Measurements from ENCODE around the gene PPCDC.

The PPCDC gene

DNA sequence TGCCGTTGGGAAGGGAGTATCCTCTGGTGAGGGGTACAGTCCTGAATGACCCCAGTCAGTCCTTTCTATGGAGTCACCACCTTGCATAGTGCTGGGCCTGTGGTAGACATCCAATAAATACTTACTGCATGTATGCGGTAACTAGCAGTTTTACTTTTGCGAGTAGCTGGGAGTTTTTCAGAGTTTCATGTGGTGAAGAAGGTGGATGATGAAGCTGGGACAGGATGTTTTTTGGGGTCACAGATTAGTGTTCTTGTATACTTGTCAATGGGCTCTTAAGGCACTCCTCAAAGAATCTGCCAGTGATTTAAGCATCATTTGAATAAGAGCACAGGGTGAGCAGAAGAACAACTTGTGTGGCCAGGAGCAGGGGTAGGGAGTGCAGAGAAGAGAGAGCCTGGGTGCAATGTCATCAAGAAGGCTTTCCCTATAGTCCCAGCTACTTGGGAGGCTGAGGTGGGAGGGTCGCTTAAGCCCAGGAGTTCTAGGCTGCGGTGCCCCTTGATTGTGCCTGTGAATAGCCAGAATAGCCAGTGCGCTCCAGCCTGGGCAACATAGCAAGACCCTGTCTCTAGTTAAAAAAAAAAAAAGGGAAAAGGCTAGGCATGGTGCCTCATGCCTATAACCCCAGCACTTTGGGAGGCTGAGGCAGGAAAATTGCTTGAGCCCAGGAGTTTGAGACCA lies 22.1 kb downstream of the PPCDC start:
- no peak for DNase-seq

GRCh38 chr15:75048394-75048793 lies 25.0 kb downstream of the PPCDC start:
- no peak for DNase-seq

DNA sequence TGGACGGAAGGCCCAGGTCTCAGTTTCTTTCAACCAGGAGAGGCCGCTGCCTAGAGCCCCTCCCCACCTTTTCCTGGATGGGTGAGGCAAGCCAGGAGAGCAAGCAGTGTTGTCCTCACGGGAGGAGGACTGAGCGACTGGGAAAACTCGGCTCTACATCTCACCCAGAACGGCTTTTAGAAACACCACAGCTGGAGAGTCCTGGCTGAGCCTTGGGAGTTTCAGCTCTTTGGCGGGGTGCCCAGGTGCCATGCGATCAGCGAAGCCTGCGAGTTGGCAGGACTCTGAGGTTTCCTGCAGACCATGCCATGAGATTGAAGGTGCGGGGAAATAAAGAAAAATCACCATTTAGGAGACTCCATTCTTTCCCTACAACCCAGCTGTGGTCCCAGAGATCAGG lies 26.0 kb downstream of the PPCDC start:
- DNase-seq: no peak

DNA sequence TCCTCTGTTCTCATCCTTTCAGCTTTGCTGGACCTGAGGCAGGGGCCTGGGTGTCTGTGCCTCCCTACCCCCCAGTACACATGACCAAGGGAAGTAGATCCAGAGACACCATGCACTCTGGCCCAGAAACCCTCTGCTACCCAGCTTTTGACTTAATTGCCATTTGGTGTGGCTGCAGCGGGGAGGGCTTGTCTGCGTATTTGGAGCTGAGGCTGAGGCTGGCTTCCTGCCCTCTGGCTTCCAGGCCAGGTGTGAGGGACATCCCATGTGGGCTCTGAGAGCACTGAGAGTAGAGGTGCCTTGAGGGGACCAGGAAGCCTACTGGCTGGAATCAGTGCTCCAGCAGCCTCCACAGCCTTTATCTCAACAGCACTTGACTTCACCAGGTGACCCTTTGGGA lies 26.9 kb downstream of the PPCDC start:
- DNase-seq: no peak

DNA sequence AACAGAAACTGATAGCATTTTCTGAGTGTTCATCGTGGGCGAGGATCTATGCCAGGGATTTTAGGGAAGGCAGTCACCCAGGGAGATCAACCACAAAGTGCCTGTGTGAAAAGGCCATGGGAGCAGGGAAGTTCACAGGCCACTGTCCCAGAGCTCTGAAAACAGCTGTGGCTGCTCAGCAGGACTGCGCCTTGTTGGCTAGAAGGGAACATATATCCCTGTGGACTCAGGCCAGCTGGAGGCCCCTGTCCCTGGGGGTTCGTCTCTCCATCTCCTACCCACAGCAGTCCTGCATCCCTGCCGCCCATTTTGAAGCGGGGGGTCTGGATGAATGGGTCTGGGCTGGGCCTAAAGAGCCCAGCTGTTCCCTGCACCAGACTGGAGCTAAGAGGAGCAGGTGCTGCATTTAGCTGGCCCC lies 27.8 kb downstream of the PPCDC start:
- DNase-seq: no peak

- no peak for DNase-seq
These were observed 28.3 kb downstream of the PPCDC start for GRCh38 chr15:75051711-75052110.

DNA sequence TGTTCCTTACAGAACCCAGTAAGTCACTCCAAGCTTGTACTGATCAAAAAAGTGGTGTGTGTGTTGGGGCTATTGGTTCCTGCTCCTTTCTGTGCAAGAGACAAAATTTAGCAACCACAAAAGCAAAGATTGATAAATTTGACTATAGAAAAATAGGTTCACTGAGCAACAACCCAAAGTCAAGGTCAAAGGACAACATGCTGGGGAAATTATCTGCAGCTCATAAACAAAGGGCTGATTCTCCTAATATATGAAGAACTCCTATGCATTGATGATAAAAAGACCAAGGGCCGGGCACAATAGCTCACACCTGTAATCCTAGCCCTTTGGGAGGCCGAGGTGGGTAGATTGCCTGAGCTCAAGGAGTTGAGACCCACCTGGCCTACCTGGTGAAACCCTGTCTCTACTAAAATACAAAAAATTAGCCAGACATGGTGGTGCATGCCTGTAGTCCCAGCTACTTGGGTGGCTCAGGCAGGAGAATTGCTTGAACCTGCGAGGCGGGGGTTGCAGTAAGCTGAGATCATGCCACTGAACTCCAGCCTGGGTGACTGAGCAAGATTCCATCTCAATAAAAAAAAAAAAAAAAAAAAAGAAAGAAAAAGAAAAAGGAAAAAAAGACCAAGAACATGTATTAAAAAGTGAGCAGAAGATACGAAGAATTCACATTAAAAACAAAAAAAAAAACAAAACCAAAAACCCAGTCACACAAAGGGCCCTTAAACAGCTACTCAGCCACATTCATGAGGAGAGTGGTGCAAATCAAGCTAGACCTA lies 29.8 kb downstream of the PPCDC start:
- DNase-seq: no peak

DNA sequence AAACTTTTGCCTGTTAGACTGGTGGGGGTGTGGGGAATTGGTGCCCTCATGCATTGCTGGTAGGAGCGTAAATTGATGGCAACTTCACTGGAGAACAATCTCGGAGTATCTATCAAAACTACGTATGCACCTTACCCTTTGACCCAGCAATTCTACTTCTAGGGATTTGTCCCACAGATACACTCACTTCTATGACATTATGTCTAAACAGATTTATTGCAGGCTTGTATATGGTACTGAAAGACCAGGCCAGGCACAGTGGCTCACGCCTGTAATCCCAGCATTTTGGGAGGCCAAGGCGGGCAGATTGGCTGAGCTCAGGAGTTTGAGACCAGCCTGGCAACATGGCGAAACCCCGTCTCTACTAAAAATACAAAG lies 30.3 kb downstream of the PPCDC start:
- no peak for DNase-seq

DNA sequence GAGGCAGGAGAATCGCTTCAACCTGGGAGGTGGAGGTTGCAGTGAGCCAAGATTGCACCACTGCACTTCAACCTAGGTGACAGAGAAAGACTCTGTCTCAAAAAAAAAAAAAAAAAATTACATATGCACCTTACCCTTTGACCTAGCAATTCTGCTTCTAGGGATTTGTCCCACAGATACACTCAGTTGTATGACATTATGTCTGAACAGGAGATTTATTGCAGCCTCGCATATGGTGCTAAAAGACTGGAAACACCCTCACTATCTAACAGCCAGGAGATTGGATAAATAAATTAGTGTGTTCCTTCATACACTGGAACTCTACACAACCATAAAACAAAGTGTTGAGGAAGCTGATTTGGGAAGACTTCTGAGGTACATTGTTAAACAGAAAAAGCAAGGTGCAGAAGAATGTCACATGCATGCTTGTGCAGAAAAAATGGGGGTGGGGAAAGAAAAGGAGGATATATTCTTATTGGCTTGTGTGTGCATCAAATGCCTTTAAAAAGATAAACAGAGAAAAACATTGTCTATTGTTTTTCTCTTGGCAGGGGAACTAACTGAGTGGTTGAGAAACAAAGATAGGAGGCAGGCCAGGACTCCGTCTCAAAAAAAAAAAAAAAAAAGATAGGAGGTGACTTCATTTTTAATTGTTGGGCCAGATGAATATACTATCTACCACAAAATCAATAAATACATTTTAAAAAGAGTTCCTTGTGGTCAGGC lies 30.9 kb downstream of the PPCDC start:
- no peak for DNase-seq

DNA sequence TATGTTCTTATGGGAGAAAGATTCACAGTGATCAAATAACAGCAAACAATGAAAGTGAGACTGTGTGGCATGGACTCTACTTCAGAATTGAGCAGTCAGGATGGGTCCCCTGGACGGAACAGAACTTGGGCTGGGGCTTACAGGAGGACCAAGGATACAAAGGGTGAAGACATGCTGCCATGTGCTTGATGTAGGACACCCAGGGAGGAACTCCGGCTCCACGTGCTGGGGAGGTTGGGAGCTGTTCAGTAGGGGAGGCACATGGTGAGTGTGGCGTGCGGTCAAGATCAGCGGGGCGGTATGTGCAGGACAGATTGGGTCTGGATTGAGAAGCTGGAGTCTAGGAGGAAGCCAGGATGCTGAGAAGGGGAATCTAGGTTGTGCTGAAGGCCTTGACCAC lies 32.6 kb downstream of the PPCDC start:
- DNase-seq: no peak

- DNase-seq: no peak
These were observed 34.9 kb downstream of the PPCDC start for GRCh38 chr15:75058127-75058905.

- no peak for DNase-seq
These were observed 36.2 kb downstream of the PPCDC start for GRCh38 chr15:75059607-75060006.

- DNase-seq: no peak
These were observed 37.9 kb downstream of the PPCDC start for GRCh38 chr15:75061272-75061671.

- no peak for DNase-seq
These were observed 39.3 kb downstream of the PPCDC start for GRCh38 chr15:75062706-75063105.

- DNase-seq: no peak
These were observed 39.9 kb downstream of the PPCDC start for GRCh38 chr15:75063338-75063737.

GRCh38 chr15:75063889-75064288 lies 40.5 kb downstream of the PPCDC start:
- DNase-seq: no peak

- no peak for DNase-seq
These were observed 41.5 kb downstream of the PPCDC start for GRCh38 chr15:75064846-75065245.

DNA sequence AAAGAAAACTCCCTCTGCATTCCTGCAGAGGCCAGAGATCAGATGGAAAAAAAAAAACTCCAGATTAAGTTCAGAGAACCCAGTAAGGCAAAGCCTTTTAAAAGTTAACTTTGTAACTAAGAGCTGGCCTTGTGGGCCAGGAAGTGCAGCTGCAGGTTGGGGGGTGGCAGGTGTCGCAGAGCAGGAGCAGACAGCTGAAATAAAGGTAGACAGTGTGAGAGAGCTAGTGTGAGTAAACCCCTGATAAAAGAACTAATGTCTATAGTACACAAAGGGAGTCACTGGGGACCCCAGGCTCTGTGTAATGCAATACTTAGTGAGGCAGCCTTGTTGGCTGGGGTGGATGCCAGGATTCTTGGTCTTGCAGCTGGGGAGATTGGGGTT lies 42.1 kb downstream of the PPCDC start:
- DNase-seq: no peak

DNA sequence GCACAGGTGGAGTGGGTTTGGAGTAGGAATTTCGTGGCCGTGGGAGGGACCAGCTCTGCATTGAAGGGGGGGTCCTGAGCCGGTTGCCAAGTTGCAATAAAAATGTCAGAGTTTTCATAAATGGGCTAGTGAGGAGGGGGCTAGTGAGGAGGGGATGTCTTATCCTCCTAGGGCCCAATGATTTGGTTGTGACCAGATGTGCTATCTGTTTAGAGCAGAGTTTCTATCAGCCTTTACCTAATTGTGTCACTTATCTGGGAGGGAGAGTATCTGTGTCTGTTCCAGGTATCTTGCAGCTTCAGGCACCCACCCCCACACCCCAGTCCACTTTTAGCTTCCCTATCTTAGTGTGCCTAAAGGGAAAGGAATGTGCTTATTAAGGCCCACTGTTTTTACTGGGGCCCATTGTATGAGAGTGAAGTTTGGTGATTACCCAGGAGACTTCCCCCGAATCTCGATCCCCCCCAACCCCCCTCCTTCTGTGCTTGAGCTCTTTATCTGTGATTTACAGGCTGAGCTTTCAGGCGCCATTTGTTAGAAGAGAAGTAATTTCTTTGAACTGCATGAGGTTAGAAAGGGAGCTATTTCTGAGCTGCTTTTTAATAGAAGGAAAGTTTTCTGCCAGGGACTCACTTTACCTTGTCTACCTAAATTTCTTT lies 42.6 kb downstream of the PPCDC start:
- no peak for DNase-seq

DNA sequence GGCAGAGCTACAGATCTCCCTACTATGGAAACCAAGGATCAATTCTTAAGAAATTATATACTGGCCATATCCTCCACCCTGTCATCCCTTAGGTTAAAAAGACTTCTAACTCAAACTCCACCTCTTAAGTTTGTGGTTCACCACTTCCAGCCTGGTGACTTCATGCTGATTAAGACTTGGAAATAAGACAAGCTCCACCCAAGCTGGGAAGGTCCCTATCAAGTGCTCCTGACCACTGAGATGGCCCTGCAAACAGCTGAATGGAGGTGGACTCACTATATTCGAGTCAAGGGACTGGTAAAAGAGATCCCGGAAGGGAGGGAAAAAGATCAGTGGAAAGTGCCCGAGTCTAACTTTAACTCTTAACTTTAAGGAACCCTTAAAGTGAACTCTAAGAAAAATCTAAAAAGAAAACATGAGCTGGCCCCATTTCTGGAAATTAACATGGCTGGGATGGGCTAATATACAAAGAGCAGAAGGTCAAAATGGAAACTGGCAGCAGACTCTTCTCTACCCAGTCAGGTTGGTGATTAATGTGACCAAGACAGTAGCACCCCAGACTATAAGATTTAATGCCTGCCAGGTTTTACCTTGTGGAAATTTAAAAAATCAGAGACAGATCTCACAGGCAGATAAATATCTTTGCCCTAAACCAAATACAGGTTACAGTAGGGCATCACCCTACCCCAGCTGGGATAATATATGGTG lies 43.9 kb downstream of the PPCDC start:
- no peak for DNase-seq

DNA sequence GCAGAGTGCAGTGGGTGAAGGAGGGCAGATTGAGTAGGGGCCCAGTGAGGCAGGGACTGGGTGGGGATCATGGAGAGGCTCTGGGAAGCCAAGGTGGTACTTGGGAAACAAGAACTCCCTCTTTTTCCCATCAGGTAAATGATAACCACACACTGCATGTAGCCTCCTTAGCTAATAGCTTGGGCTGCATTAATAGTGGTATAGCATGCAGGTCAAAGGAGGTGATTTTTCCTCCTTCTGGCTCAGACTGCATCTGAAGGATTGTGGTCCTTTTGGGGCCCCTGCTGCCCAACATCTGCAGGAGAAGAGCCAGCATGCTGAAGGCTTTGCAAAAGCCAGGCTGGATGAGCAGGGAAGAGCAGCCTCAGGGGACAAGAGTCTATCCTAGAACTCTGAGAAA lies 45.4 kb downstream of the PPCDC start:
- DNase-seq: no peak

All from effector CD4-positive, alpha-beta T cell (primary cell).